ENCODE results near the gene LRP1.

DNA sequence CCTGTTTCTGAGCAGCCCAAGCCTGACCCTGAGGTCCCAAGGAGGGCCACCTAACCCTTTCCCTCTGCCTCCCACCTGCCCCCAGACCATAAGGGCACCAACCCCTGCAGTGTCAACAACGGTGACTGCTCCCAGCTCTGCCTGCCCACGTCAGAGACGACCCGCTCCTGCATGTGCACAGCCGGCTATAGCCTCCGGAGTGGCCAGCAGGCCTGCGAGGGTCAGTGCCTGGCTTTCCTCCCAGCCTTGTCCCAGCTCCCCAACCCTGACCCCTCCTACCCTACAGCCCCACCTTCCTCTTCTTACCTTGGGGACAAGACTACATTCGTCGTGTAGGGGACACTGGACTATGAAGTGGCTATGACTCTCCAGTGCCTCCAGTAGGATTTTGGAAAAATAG is 52.8 kb downstream of the LRP1 start:
- TF ChIP-seq CTCF (IDR thresholded peaks at IDR 0.05) = no peak
- no peak for TF ChIP-seq ZFX (IDR thresholded peaks at IDR 0.05; ENCODE audit: borderline replicate concordance)

Measured in 22Rv1 (cell line).